Measurements from ENCODE around the gene CREB5. TPM values are rescaled to one million over a fixed set of nuclear protein-coding genes. Genes with fewer than 3 reads are reported as not detected.

Gene CREB5
- total RNA-seq, 1 experiment from 2014 or later, result 0.49 TPM

GRCh38 chr7:28392289-28392688 is 20.0 kb upstream of the CREB5 start:
- Histone ChIP-seq H3K4me1 (ENCODE audit: control insufficient read depth in 1 of 2, insufficient read depth in 2 of 2, low read length in 2 of 2) (no peaks in the 10 kb centered on the region), H3K27ac (ENCODE audit: low read depth, low read length) (no peak overlapping the region), H3K79me2 (ENCODE audit: insufficient read depth, low read length) (no peaks in the 10 kb centered on the region), H3K4me2 (ENCODE audit: low read length) (no peak overlapping the region), H3K27me3 (ENCODE audit: insufficient read depth, low read length) (0 out of 2 replicates have a peak, but pooled peaks cover 9% of the 10 kb centered on the region), H4K20me1 (ENCODE audit: insufficient read depth) (no peaks in the 10 kb centered on the region), H3K36me3 (ENCODE audit: control insufficient read depth in 1 of 2, insufficient read depth in 2 of 2, low read length in 2 of 2) (no peaks in the 10 kb centered on the region), H2AFZ (ENCODE audit: low read depth, low read length, poor library complexity, severe bottlenecking) (no peak overlapping the region), H3K9ac (ENCODE audit: low read length) (no peak overlapping the region), H3K9me2 (ENCODE audit: insufficient read depth) (no peaks in the 10 kb centered on the region), H3K4me3 (replicated peaks in 1 of 2; ENCODE audit: low read depth in 1 of 2, low read length in 2 of 2) (no peak overlapping the region), H3K9me3 (ENCODE audit: control insufficient read depth in 1 of 2, insufficient read depth in 1 of 2, low read depth in 1 of 2, low read length in 2 of 2) (no peaks in the 10 kb centered on the region)
- ChIA-PET CTCF (no interaction called here), RAD21 (ENCODE audit: low non-redundant PET in 1 of 2, low total read pairs in 2 of 2, uncharacterized antibody in 2 of 2, unreplicated experiment in 2 of 2) (no interaction called here), POLR2A (no interaction called here)
- TF ChIP-seq TCF7L2 (IDR thresholded peaks at IDR 0.05; ENCODE audit: borderline replicate concordance, extremely low read depth, insufficient read depth, insufficient read length) (no peak), EZH2 (IDR thresholded peaks at IDR 0.05) (no peak), JUND (IDR thresholded peaks at IDR 0.05) (no peak), YY1 (IDR thresholded peaks at IDR 0.05; ENCODE audit: extremely low read depth, insufficient replicate concordance, low read depth, low read length) (no peak), MAX (IDR thresholded peaks at IDR 0.05) (no peak), REST (IDR thresholded peaks at IDR 0.05; ENCODE audit: low read depth) (no peak), POLR2A (IDR thresholded peaks at IDR 0.05; ENCODE audit: borderline replicate concordance, extremely low read depth, insufficient read depth, insufficient read length) (no peak), CEBPB (IDR thresholded peaks at IDR 0.05; ENCODE audit: low read depth) (no peak), ZBTB33 (IDR thresholded peaks at IDR 0.05; ENCODE audit: extremely low read depth, insufficient replicate concordance, low read length) (no peak), ELF1 (IDR thresholded peaks at IDR 0.05; ENCODE audit: borderline replicate concordance, low read depth) (no peak)
- DNase-seq (ENCODE audit: low read depth, low spot score), result no peak
- no peak for ATAC-seq
- no TSS peak for BruUV-seq (replicated peaks)
- intact Hi-C loops (cut with micrococcal nuclease), result no loop called here
